Measurements from ENCODE around the gene BBS9.

- no peak for TF ChIP-seq CTCF (IDR thresholded peaks at IDR 0.05)
- no peak for TF ChIP-seq ZFX (IDR thresholded peaks at IDR 0.05; ENCODE audit: borderline replicate concordance)
Measured at GRCh38 chr7:33286501-33286900, 157.1 kb downstream of the BBS9 start.
